ENCODE data around the gene AP4M1. TPM values are rescaled to one million over a fixed set of nuclear protein-coding genes. Genes with fewer than 3 reads are reported as not detected.

Gene AP4M1, protein sequence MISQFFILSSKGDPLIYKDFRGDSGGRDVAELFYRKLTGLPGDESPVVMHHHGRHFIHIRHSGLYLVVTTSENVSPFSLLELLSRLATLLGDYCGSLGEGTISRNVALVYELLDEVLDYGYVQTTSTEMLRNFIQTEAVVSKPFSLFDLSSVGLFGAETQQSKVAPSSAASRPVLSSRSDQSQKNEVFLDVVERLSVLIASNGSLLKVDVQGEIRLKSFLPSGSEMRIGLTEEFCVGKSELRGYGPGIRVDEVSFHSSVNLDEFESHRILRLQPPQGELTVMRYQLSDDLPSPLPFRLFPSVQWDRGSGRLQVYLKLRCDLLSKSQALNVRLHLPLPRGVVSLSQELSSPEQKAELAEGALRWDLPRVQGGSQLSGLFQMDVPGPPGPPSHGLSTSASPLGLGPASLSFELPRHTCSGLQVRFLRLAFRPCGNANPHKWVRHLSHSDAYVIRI
- total RNA-seq, result 11.1 and 12.5 TPM in 2 replicates

- ATAC-seq (ENCODE audit: low read depth) (peak; percentile 86), DNase-seq (peak; percentile 92)
- intact Hi-C loops (cut with micrococcal nuclease), result loop anchor here (1.0 kb wide), 2 partner anchors 18 to 19 kb away; partner anchors contain the start of genes CNPY4 and TAF6
- ChIA-PET CTCF (interaction anchor here (0.8 to 1.5 kb wide), 4 partner anchors 11 to 31 kb away, joined by 3 to 4 read pairs (median 4); no protein-coding TSS in a partner anchor), POLR2A (interaction anchor here (0.5 to 4.1 kb wide), 32 partner anchors 9 to 788 kb away, joined by 3 to 64 read pairs (median 6); partner anchors contain the start of genes COPS6, FBXO24, LAMTOR4 and LRCH4)
- H3K36me3 Mint-ChIP-seq (ENCODE audit: low read depth), result peaks cover 67% of the 10 kb centered on the region
- H3K27me3 Mint-ChIP-seq, result no peaks in the 10 kb centered on the region
- no peaks in the 10 kb centered on the region for H3K9me3 Mint-ChIP-seq
- H3K4me1 Mint-ChIP-seq, result peaks cover 32% of the 10 kb centered on the region
- peak within 1 kb of the TSS; percentile 92 for H3K4me3 Mint-ChIP-seq
- H3K27ac Mint-ChIP-seq, result peak within 1 kb of the TSS; percentile 87
- TF ChIP-seq, protein P1, sequence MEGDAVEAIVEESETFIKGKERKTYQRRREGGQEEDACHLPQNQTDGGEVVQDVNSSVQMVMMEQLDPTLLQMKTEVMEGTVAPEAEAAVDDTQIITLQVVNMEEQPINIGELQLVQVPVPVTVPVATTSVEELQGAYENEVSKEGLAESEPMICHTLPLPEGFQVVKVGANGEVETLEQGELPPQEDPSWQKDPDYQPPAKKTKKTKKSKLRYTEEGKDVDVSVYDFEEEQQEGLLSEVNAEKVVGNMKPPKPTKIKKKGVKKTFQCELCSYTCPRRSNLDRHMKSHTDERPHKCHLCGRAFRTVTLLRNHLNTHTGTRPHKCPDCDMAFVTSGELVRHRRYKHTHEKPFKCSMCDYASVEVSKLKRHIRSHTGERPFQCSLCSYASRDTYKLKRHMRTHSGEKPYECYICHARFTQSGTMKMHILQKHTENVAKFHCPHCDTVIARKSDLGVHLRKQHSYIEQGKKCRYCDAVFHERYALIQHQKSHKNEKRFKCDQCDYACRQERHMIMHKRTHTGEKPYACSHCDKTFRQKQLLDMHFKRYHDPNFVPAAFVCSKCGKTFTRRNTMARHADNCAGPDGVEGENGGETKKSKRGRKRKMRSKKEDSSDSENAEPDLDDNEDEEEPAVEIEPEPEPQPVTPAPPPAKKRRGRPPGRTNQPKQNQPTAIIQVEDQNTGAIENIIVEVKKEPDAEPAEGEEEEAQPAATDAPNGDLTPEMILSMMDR (IDR thresholded peaks at IDR 0.05), result no peak
These were observed at the start of gene AP4M1, which contains the start of gene MCM7 for GRCh38 chr7:100101016-100101862. AP4M1 (plus strand) TSS chr7:100101643; CDS start chr7:100101715, 72 bp downstream. MCM7 (minus strand) TSS chr7:100101397; CDS start chr7:100101294, 103 bp downstream.

DNA sequence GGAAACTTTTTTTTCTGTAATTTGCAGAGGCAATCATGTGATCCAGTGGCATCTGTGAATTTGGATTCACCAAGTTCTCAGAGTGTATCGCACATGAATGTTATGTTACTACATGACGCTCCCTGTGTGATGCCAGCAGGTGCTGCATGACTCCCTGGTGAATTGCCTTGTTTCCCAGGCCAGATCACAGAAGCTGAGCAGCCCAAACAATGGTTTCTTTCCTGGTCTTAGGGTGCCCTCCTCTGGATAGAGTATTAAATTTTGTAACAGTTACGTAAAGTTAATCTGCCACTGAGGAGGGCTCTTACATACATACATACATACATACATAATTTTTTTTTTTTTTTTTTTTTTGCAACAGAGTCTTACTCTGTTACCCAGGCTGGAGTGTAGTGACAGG is 48.2 kb upstream of the AP4M1 start:
- H3K4me3 Mint-ChIP-seq, result no peak overlapping the region
- peaks cover 18% of the 10 kb centered on the region for H3K36me3 Mint-ChIP-seq (ENCODE audit: low read depth)
- H3K9me3 Mint-ChIP-seq, result no peaks in the 10 kb centered on the region
- DNase-seq (no peak), ATAC-seq (ENCODE audit: low read depth) (no peak)
- intact Hi-C loops (cut with micrococcal nuclease), result loop anchor here (2.0 kb wide), 2 partner anchors 74 to 140 kb away; no protein-coding TSS in a partner anchor
- ChIA-PET CTCF (interaction anchor here (1.0 to 1.3 kb wide), 3 partner anchors 17 to 140 kb away, joined by 3 to 6 read pairs (median 3); no protein-coding TSS in a partner anchor), POLR2A (interaction anchor here (0.6 to 0.7 kb wide), 3 partner anchors 18 to 495 kb away, joined by 3 to 8 read pairs (median 3); partner anchors contain the start of gene ZNF655)
- H3K4me1 Mint-ChIP-seq, result peaks cover 15% of the 10 kb centered on the region
- H3K27ac Mint-ChIP-seq, result no peak overlapping the region
- no peaks in the 10 kb centered on the region for H3K27me3 Mint-ChIP-seq
- TF ChIP-seq, protein P1 (IDR thresholded peaks at IDR 0.05), result no peak

DNA sequence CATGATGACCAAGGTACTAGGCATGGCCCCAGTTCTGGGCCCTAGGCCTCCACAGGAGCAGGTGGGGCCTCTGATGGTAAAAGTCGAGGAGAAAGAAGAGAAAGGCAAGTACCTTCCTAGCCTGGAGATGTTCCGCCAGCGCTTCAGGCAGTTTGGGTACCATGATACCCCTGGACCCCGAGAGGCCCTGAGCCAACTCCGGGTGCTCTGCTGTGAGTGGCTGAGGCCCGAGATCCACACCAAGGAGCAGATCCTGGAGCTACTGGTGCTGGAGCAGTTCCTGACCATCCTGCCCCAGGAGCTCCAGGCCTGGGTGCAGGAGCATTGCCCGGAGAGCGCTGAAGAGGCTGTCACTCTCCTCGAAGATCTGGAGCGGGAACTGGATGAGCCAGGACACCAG is 44.4 kb upstream of the AP4M1 start:
- peaks cover 7% of the 10 kb centered on the region for H3K4me1 Mint-ChIP-seq
- intact Hi-C loops (cut with micrococcal nuclease), result no loop called here
- no peaks in the 10 kb centered on the region for H3K27me3 Mint-ChIP-seq
- no peak overlapping the region for H3K27ac Mint-ChIP-seq
- H3K36me3 Mint-ChIP-seq (ENCODE audit: low read depth), result peaks cover 40% of the 10 kb centered on the region
- no peak overlapping the region for H3K4me3 Mint-ChIP-seq
- no peak for ATAC-seq (ENCODE audit: low read depth)
- CTCF ChIA-PET, result no interaction called here
- TF ChIP-seq, protein P1 (IDR thresholded peaks at IDR 0.05), result no peak
- no peaks in the 10 kb centered on the region for H3K9me3 Mint-ChIP-seq
- DNase-seq, result no peak
- POLR2A ChIA-PET, result interaction anchor here (0.6 kb wide), 1 partner anchor 371 kb away, joined by 3 read pairs; no protein-coding TSS in a partner anchor

- H3K27me3 Mint-ChIP-seq, result no peaks in the 10 kb centered on the region
- H3K27ac Mint-ChIP-seq, result no peak overlapping the region
- POLR2A ChIA-PET, result interaction anchor here (0.6 to 0.8 kb wide), 2 partner anchors 12 to 23 kb away, joined by 3 read pairs; no protein-coding TSS in a partner anchor
These were observed 42.1 kb upstream of the AP4M1 start for GRCh38 chr7:100059251-100059739.

More at GRCh38 chr7:100059251-100059739, 42.1 kb upstream of the AP4M1 start:
- ATAC-seq (ENCODE audit: low read depth), result peak; percentile 45
- H3K9me3 Mint-ChIP-seq, result no peaks in the 10 kb centered on the region
- H3K36me3 Mint-ChIP-seq (ENCODE audit: low read depth), result peaks cover 48% of the 10 kb centered on the region
- CTCF ChIA-PET, result interaction anchor here (0.6 to 0.9 kb wide), 3 partner anchors 9 to 337 kb away, joined by 3 to 5 read pairs (median 4); partner anchors contain the start of gene ZSCAN21
- TF ChIP-seq, protein P1 (IDR thresholded peaks at IDR 0.05), result no peak
- H3K4me1 Mint-ChIP-seq, result peaks cover 7% of the 10 kb centered on the region
- no peak overlapping the region for H3K4me3 Mint-ChIP-seq
- intact Hi-C loops (cut with micrococcal nuclease), result no loop called here
- no peak for DNase-seq

Measured in activated B cell treated with CpG ODN at 0.5 μM for 24 hours (primary cell).